Activated CD8-positive, alpha-beta memory T cell treated with anti-CD3 and anti-CD28 coated beads for 4 hours (primary cell): ENCODE measurements around the gene RUFY1.

Source experiments
- DNase-seq, 2 donors: peaks; one replicate each; pipeline ENCODE4 v3.0.0-alpha.2; 2020; ENCODE audit warnings: low read depth in 2 of 2

The RUFY1 gene

GRCh38 chr5:179605026-179605833, 54.9 kb downstream of the RUFY1 start:
- no peak for DNase-seq

GRCh38 chr5:179606071-179606909, 55.9 kb downstream of the RUFY1 start:
- DNase-seq: no peak

- no peak for DNase-seq
These were observed 56.5 kb downstream of the RUFY1 start for GRCh38 chr5:179606910-179607159.

GRCh38 chr5:179607160-179607931, 57.0 kb downstream of the RUFY1 start:
- DNase-seq: no peak

- no peak for DNase-seq
These were observed 57.8 kb downstream of the RUFY1 start for GRCh38 chr5:179608131-179608581.

GRCh38 chr5:179609834-179610108, 59.4 kb downstream of the RUFY1 start:
- no peak for DNase-seq

GRCh38 chr5:179610109-179610902, 60.0 kb downstream of the RUFY1 start:
- DNase-seq: no peak

GRCh38 chr5:179610903-179611265, 60.5 kb downstream of the RUFY1 start:
- no peak for DNase-seq

- DNase-seq: no peak
These were observed 62.5 kb downstream of the RUFY1 start for GRCh38 chr5:179612577-179613459.

- DNase-seq: no peak
These were observed 63.2 kb downstream of the RUFY1 start for GRCh38 chr5:179613460-179614071.

GRCh38 chr5:179614745-179615144, 64.4 kb downstream of the RUFY1 start:
- DNase-seq: no peak

- no peak for DNase-seq
These were observed 64.8 kb downstream of the RUFY1 start for GRCh38 chr5:179615203-179615602.

GRCh38 chr5:179616002-179616594, 65.7 kb downstream of the RUFY1 start:
- DNase-seq: no peak

GRCh38 chr5:179617930-179618329, 67.6 kb downstream of the RUFY1 start:
- no peak for DNase-seq

GRCh38 chr5:179618923-179619554, 68.7 kb downstream of the RUFY1 start:
- DNase-seq: no peak

- no peak for DNase-seq
These were observed 69.4 kb downstream of the RUFY1 start for GRCh38 chr5:179619776-179620175.

GRCh38 chr5:179620293-179620692, 69.9 kb downstream of the RUFY1 start:
- no peak for DNase-seq

GRCh38 chr5:179620703-179621350, 70.5 kb downstream of the RUFY1 start:
- no peak for DNase-seq
